Endodermal cell (in vitro differentiated cells): ENCODE data around the gene CDH8. TPM values are rescaled to one million over a fixed set of nuclear protein-coding genes. Genes with fewer than 3 reads are reported as not detected.

Source experiments
- DNase-seq: peaks from one replicate; pipeline ENCODE4 v3.0.0-alpha.2; 2017
- H3K27ac ChIP-seq: 2 replicates; pipeline ENCODE4 v1.5.1; 2013; ENCODE audit warnings: mild to moderate bottlenecking, low read depth, low read length, moderate library complexity
- H3K27me3 ChIP-seq: 2 replicates; pipeline ENCODE4 v1.6.1; 2013; ENCODE audit warnings: mild to moderate bottlenecking, low read length, moderate library complexity; ENCODE audit not compliant: insufficient read depth, control insufficient read depth, poor library complexity, severe bottlenecking
- H3K36me3 ChIP-seq: 2 replicates; pipeline ENCODE4 v1.7.0; 2013; ENCODE audit warnings: mild to moderate bottlenecking, low read length, moderate library complexity; ENCODE audit not compliant: control insufficient read depth, insufficient read depth
- H3K4me1 ChIP-seq: one replicate; pipeline ENCODE4 v1.7.0; 2013; ENCODE audit warnings: low read length; ENCODE audit not compliant: control insufficient read depth, insufficient read depth
- H3K4me3 ChIP-seq: 2 replicates; pipeline ENCODE4 v1.5.1; 2013; ENCODE audit warnings: mild to moderate bottlenecking, low read length, moderate library complexity
- H3K9ac ChIP-seq: 2 replicates; pipeline ENCODE4 v1.6.1; 2013; ENCODE audit warnings: mild to moderate bottlenecking, low read length, moderate library complexity; ENCODE audit not compliant: poor library complexity, severe bottlenecking; ENCODE audit errors: extremely low read depth
- H3K9me3 ChIP-seq: 2 replicates; pipeline ENCODE4 v1.6.1; 2013; ENCODE audit warnings: mild to moderate bottlenecking, low read length, moderate library complexity; ENCODE audit not compliant: control insufficient read depth
- H3K27ac Mint-ChIP-seq: 2 replicates; pipeline ENCODE4 v1.8.0; 2020; ENCODE audit warnings: mixed read lengths
- H3K27me3 Mint-ChIP-seq: 2 replicates; pipeline ENCODE4 v1.8.0; 2021; ENCODE audit warnings: mild to moderate bottlenecking, mixed read lengths; ENCODE audit not compliant: insufficient read depth
- H3K36me3 Mint-ChIP-seq: 2 replicates; pipeline ENCODE4 v1.8.0; 2020; ENCODE audit warnings: low read depth, mixed read lengths
- H3K4me1 Mint-ChIP-seq: 2 replicates; pipeline ENCODE4 v1.8.0; 2020; ENCODE audit warnings: mixed read lengths
- H3K4me3 Mint-ChIP-seq: 2 replicates; pipeline ENCODE4 v1.8.0; 2020; ENCODE audit warnings: mild to moderate bottlenecking, moderate library complexity, mixed read lengths
- H3K9me3 Mint-ChIP-seq: 2 replicates; pipeline ENCODE4 v1.8.0; 2020; ENCODE audit warnings: mild to moderate bottlenecking, mixed read lengths
- CTCF ChIP-seq: fragments of 200-600 bp; sonication (generic); conservative IDR thresholded peaks from 2 replicates; pipeline ENCODE4 v1.5.0; 2021; ENCODE audit warnings: antibody characterized with exemption, mild to moderate bottlenecking
- WGBS, 2 experiments: methylation state at CpG; one replicate each; pipeline versions ENCODE4 v1.1.5 to v1.1.7; 2013; ENCODE audit warnings: missing lambda C conversion rate in 2 of 2, mixed read lengths in 1 of 2; ENCODE audit not compliant: insufficient coverage in 1 of 2, insufficient read length in 1 of 2; 5-methylcytosine and 5-hydroxymethylcytosine counted together
- total RNA-seq, 2 donors: library from RNA; stranded (reverse); fragmentation: NEBNext Ultra II Directional in 1 of 2; extraction: Animal tissue kit (Norgen Biotek cat#: 25700) in 1 of 2; gene quantifications; 2 replicates in 1 of 2; 3 replicates in 1 of 2; pipeline ENCODE4 v1.2.1, GENCODE V29; 2021

The CDH8 gene
- total RNA-seq, 2 donors from 2014 or later = 13.9 to 27.2 TPM

GRCh38 chr16:61616088-61616487 is 420.1 kb downstream of the CDH8 start:
- Histone ChIP-seq H3K27ac (no peak overlapping the region), H3K9ac (no peak overlapping the region), H3K4me3 (no peak overlapping the region), H3K9me3 (no peaks in the 10 kb centered on the region), H3K4me1 (no peaks in the 10 kb centered on the region), H3K27me3 (no peaks in the 10 kb centered on the region), H3K36me3 (no peaks in the 10 kb centered on the region)
- DNase-seq = no peak
- no peak overlapping the region for H3K4me3 Mint-ChIP-seq
- H3K27ac Mint-ChIP-seq = no peak overlapping the region
- 92 to 100% methylated on average over 1 to 2 of the region's 2 CpGs for WGBS, 2 experiments
- no peak for TF ChIP-seq CTCF
- no peaks in the 10 kb centered on the region for H3K36me3 Mint-ChIP-seq
- H3K27me3 Mint-ChIP-seq = no peaks in the 10 kb centered on the region
- H3K9me3 Mint-ChIP-seq = no peaks in the 10 kb centered on the region
- H3K4me1 Mint-ChIP-seq = peaks cover 11% of the 10 kb centered on the region

- 86 to 88% methylated on average over 2 to 4 of the region's 4 CpGs for WGBS, 2 experiments
- Histone ChIP-seq H3K4me1 (no peaks in the 10 kb centered on the region), H3K9me3 (no peaks in the 10 kb centered on the region), H3K9ac (no peak overlapping the region), H3K4me3 (no peak overlapping the region), H3K36me3 (no peaks in the 10 kb centered on the region), H3K27me3 (no peaks in the 10 kb centered on the region), H3K27ac (no peak overlapping the region)
- Mint-ChIP-seq H3K27ac (no peak overlapping the region), H3K4me1 (peaks cover 6% of the 10 kb centered on the region), H3K36me3 (no peaks in the 10 kb centered on the region), H3K4me3 (no peak overlapping the region), H3K27me3 (no peaks in the 10 kb centered on the region), H3K9me3 (no peaks in the 10 kb centered on the region)
- no peak for TF ChIP-seq CTCF
- no peak for DNase-seq
Observed at GRCh38 chr16:61611847-61612491, 424.3 kb downstream of the CDH8 start.

DNA sequence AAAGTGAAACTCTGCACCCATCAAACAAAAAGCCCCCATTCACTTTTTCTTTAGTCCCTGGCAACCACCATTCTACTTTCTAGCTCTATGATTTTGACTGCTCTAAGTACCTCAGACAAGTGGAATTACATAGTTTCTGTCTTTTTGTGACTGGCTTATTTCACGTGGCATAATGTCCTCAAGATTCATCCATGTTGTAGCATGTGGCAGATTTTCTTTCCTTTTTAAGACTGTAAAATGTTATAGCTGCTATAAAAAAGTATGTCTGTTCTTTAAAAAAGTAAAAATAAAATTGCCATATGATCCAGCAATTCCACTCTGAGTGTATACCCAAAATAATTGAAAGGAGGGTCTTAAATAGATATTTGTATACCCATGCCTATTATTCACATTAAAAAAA is 429.7 kb downstream of the CDH8 start:
- Histone ChIP-seq H3K27ac (no peak overlapping the region), H3K9ac (no peak overlapping the region), H3K36me3 (no peaks in the 10 kb centered on the region), H3K4me3 (no peak overlapping the region), H3K27me3 (no peaks in the 10 kb centered on the region), H3K9me3 (no peaks in the 10 kb centered on the region), H3K4me1 (no peaks in the 10 kb centered on the region)
- Mint-ChIP-seq H3K36me3 (no peaks in the 10 kb centered on the region), H3K4me1 (no peaks in the 10 kb centered on the region), H3K4me3 (no peak overlapping the region), H3K9me3 (no peaks in the 10 kb centered on the region), H3K27me3 (no peaks in the 10 kb centered on the region), H3K27ac (no peak overlapping the region)
- no peak for DNase-seq
- WGBS, 2 experiments = 71 to 94% methylated on average over 1 of the region's 1 CpG
- no peak for TF ChIP-seq CTCF
